Mesenchymal stem cell (in vitro differentiated cells and primary cell): ENCODE results near the gene KCND2.

Experiments
- DNase-seq: peaks from one replicate; pipeline ENCODE4 v3.0.0-alpha.2; 2013
- H2AFZ ChIP-seq: one replicate; pipeline ENCODE4 v1.6.1; 2013; ENCODE audit warnings: low read depth, mild to moderate bottlenecking, control low read depth, inconsistent platforms, low read length, moderate library complexity
- H2AK5ac ChIP-seq: 2 replicates; pipeline ENCODE4 v1.6.1; 2013; ENCODE audit warnings: low read length, moderate library complexity, mild to moderate bottlenecking, inconsistent platforms; ENCODE audit not compliant: severe bottlenecking
- H2BK120ac ChIP-seq: one replicate; pipeline ENCODE4 v1.6.1; 2013; ENCODE audit warnings: low read depth, mild to moderate bottlenecking, inconsistent platforms, low read length, moderate library complexity
- H2BK12ac ChIP-seq, 2 experiments: one replicate each; pipeline ENCODE4 v1.6.1; 2013; ENCODE audit warnings: inconsistent platforms in 2 of 2, low read length in 2 of 2, mild to moderate bottlenecking in 2 of 2, moderate library complexity in 2 of 2, control low read depth in 1 of 2
- H2BK15ac ChIP-seq: one replicate; pipeline ENCODE4 v1.6.1; 2013; ENCODE audit warnings: mild to moderate bottlenecking, low read depth, inconsistent platforms; ENCODE audit not compliant: poor library complexity, severe bottlenecking
- H2BK5ac ChIP-seq: 2 replicates; pipeline ENCODE4 v1.6.1; 2013; ENCODE audit warnings: low read depth, mild to moderate bottlenecking, low read length, control low read depth, inconsistent platforms; ENCODE audit not compliant: poor library complexity, severe bottlenecking
- H3K14ac ChIP-seq, 2 experiments: one replicate each; pipeline ENCODE4 v1.6.1; 2013; ENCODE audit warnings: inconsistent platforms in 2 of 2, low read length in 2 of 2, control low read depth in 1 of 2, mild to moderate bottlenecking in 1 of 2, moderate library complexity in 1 of 2
- H3K18ac ChIP-seq, 2 experiments: one replicate each; pipeline ENCODE4 v1.6.1; 2013; ENCODE audit warnings: inconsistent platforms in 2 of 2, low read length in 2 of 2, control low read depth in 1 of 2, low read depth in 1 of 2, mild to moderate bottlenecking in 1 of 2
- H3K23ac ChIP-seq, 2 experiments: one replicate each; pipeline ENCODE4 v1.6.1; 2013; ENCODE audit warnings: inconsistent platforms in 2 of 2, low read length in 2 of 2, mild to moderate bottlenecking in 2 of 2, moderate library complexity in 2 of 2, control low read depth in 1 of 2
- H3K27ac ChIP-seq: 2 replicates; pipeline ENCODE4 v1.5.1; 2013; ENCODE audit warnings: mild to moderate bottlenecking, moderate library complexity, low read length, control low read depth, inconsistent platforms; ENCODE audit not compliant: poor library complexity, severe bottlenecking
- H3K27me3 ChIP-seq, 2 experiments: 2 replicates each; pipeline versions ENCODE4 v1.6.1 to v1.7.0; 2013; ENCODE audit warnings: low read length in 2 of 2, mild to moderate bottlenecking in 2 of 2, moderate library complexity in 2 of 2, control low read depth in 1 of 2, inconsistent platforms in 1 of 2; ENCODE audit not compliant: control insufficient read depth in 1 of 2, insufficient read depth in 1 of 2
- H3K36me3 ChIP-seq, 2 experiments: 2 replicates each; pipeline versions ENCODE4 v1.6.1 to v1.7.0; 2013; ENCODE audit warnings: low read length in 2 of 2, control low read depth in 1 of 2, inconsistent platforms in 1 of 2, low read depth in 1 of 2, mild to moderate bottlenecking in 1 of 2; ENCODE audit not compliant: insufficient read depth in 2 of 2, control insufficient read depth in 1 of 2
- H3K4ac ChIP-seq, 2 experiments: one replicate each; pipeline ENCODE4 v1.6.1; 2013; ENCODE audit warnings: inconsistent platforms in 2 of 2, low read length in 2 of 2, mild to moderate bottlenecking in 2 of 2, moderate library complexity in 2 of 2, control low read depth in 1 of 2, low read depth in 1 of 2
- H3K4me1 ChIP-seq: 2 replicates; pipeline ENCODE4 v1.6.1; 2013; ENCODE audit warnings: low read depth, low read length, control low read depth; ENCODE audit not compliant: control insufficient read depth, insufficient read depth
- H3K4me2 ChIP-seq: 2 replicates; pipeline ENCODE4 v1.6.1; 2013; ENCODE audit warnings: low read length, mild to moderate bottlenecking, inconsistent platforms; ENCODE audit not compliant: poor library complexity, severe bottlenecking
- H3K4me3 ChIP-seq, 2 experiments: 2 replicates each; pipeline versions ENCODE4 v1.5.1 to v1.7.0; 2013; ENCODE audit warnings: low read length in 2 of 2, mild to moderate bottlenecking in 2 of 2, control low read depth in 1 of 2, low read depth in 1 of 2; ENCODE audit not compliant: insufficient read depth in 1 of 2
- H3K79me1 ChIP-seq: replicated peaks from 2 replicates; pipeline ENCODE4 v1.6.1; 2013; ENCODE audit warnings: mild to moderate bottlenecking, control low read depth, low read length, inconsistent platforms; ENCODE audit not compliant: poor library complexity, severe bottlenecking
- H3K9ac ChIP-seq: 2 replicates; pipeline ENCODE4 v1.7.0; 2013; ENCODE audit warnings: mild to moderate bottlenecking, low read length, moderate library complexity
- H3K9me3 ChIP-seq: 2 replicates; pipeline ENCODE4 v1.7.0; 2013; ENCODE audit warnings: mild to moderate bottlenecking, low read length; ENCODE audit not compliant: control insufficient read depth
- H4K8ac ChIP-seq: one replicate; pipeline ENCODE4 v1.6.1; 2013; ENCODE audit warnings: inconsistent platforms, mild to moderate bottlenecking, low read length, moderate library complexity
- H4K91ac ChIP-seq: one replicate; pipeline ENCODE4 v1.6.1; 2013; ENCODE audit warnings: mild to moderate bottlenecking, low read length, inconsistent platforms
- WGBS: methylation state at CpG from one replicate; pipeline ENCODE4 v1.1.7; 2013; ENCODE audit warnings: mixed read lengths; 5-methylcytosine and 5-hydroxymethylcytosine counted together

Gene KCND2

DNA sequence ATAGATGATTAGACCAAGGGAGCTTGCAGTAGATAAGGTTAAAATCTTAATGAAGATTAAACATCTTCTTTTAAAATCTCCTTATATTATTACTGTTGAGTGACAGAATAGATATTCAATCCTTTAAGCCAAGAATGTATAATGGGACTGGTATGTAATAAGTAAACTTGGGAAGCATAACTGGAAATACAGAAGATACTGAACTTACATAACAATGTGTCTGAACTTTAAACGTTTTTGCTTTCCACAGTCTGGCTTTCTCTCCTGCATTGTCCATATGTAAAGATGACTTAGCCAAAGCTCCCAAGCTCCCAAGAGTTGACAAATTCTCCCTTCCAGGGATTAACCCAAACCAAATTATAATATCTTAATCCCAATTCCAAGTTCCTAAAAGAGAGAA is 129.8 kb downstream of the KCND2 start:
- Histone ChIP-seq H4K91ac (no peak overlapping the region), H3K4me2 (no peak overlapping the region), H2AFZ (no peak overlapping the region), H3K4me3 (no peak overlapping the region), H3K14ac (no peak overlapping the region), H3K27me3 (no peaks in the 10 kb centered on the region), H2BK120ac (no peak overlapping the region), H2BK12ac (no peak overlapping the region), H3K79me1 (no peaks in the 10 kb centered on the region), H2AK5ac (no peak overlapping the region), H3K36me3 (no peaks in the 10 kb centered on the region), H3K9ac (no peak overlapping the region), H3K4me1 (no peaks in the 10 kb centered on the region), H3K9me3 (no peaks in the 10 kb centered on the region), H3K4ac (no peak overlapping the region), H4K8ac (no peak overlapping the region), H3K27ac (no peak overlapping the region), H2BK5ac (no peak overlapping the region), H3K23ac (no peak overlapping the region), H2BK15ac (no peak overlapping the region), H3K18ac (no peak overlapping the region)
- 38% methylated on average over 1 of the region's 1 CpG for whole genome bisulfite sequencing
- DNase-seq: peak; percentile 11

DNA sequence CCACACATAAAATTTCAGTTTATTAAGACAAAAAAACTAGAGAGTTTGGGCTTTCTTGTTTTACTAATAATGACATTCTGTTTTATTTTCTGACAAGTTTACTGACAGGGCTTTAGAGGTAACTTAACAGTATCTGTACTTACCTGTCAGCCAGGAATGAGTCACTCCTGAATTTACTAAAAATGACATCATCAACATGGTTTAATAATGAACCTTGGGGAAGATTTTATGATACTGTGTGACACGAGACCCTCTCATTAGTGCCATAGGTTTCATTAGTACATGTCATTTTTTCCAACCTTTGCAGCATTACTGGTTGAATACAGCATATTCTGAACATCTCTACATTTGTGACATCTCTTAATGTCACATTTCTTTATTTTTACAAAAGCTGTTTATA is 131.1 kb downstream of the KCND2 start:
- Histone ChIP-seq H3K23ac (no peak overlapping the region), H3K4me1 (no peaks in the 10 kb centered on the region), H2BK120ac (no peak overlapping the region), H3K27me3 (no peaks in the 10 kb centered on the region), H3K36me3 (no peaks in the 10 kb centered on the region), H3K4me3 (no peak overlapping the region), H2BK15ac (no peak overlapping the region), H2AK5ac (no peak overlapping the region), H3K79me1 (no peaks in the 10 kb centered on the region), H3K9me3 (no peaks in the 10 kb centered on the region), H3K9ac (no peak overlapping the region), H2BK5ac (no peak overlapping the region), H3K18ac (no peak overlapping the region), H4K8ac (no peak overlapping the region), H3K27ac (no peak overlapping the region), H3K4ac (no peak overlapping the region), H3K14ac (no peak overlapping the region), H2AFZ (no peak overlapping the region), H2BK12ac (no peak overlapping the region), H3K4me2 (no peak overlapping the region), H4K91ac (no peak overlapping the region)
- WGBS: no CpG with 5 or more reads among the region's 1 CpG
- peak; percentile 54 for DNase-seq

DNA sequence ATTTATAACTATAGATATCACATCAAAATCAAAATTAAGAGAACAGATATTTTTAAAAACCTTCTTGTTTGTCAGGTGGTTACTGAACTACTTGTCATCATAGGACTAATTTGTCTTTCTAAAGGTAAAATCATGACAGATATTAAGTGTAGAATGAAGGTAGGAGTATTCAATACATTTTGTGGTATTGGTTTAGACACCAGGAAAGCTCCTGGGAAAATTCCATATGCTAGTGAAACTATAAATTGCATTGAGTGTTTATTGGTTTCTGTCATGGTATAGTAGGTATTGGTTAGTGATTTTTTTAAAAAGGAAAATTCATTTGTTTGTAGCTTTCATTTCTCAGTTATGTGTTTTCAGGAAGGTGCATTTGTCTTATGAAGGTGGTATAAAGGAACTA is 132.7 kb downstream of the KCND2 start:
- Histone ChIP-seq H3K18ac (no peak overlapping the region), H3K4me3 (no peak overlapping the region), H3K79me1 (no peaks in the 10 kb centered on the region), H4K91ac (no peak overlapping the region), H3K27ac (no peak overlapping the region), H3K9me3 (no peaks in the 10 kb centered on the region), H2AFZ (no peak overlapping the region), H3K14ac (no peak overlapping the region), H2BK5ac (no peak overlapping the region), H3K9ac (no peak overlapping the region), H3K4ac (no peak overlapping the region), H4K8ac (no peak overlapping the region), H2AK5ac (no peak overlapping the region), H2BK120ac (no peak overlapping the region), H3K36me3 (no peaks in the 10 kb centered on the region), H3K4me1 (no peaks in the 10 kb centered on the region), H2BK12ac (no peak overlapping the region), H3K4me2 (no peak overlapping the region), H3K23ac (no peak overlapping the region), H3K27me3 (no peaks in the 10 kb centered on the region), H2BK15ac (no peak overlapping the region)
- DNase-seq: no peak

DNA sequence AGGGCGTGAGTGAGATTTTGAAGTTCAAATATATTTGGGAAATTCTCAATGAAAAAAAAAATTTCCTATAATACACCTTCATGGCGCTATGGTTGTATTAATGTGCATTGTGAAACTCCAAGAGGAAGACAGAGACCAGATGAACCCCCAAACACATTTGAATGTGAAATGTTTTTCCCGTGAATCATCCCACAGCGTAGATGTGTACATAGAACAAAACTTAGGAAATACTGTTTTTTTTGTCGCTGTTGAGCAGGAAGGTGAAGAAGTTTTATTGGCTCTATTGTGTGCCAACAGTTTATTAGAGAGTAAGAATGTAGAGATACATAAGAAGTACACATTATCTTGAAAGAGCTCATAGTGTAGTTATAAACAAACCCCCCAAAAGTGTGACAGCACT is 134.0 kb downstream of the KCND2 start:
- no peak overlapping the region for H3K4me3 ChIP-seq
- no peaks in the 10 kb centered on the region for H3K79me1 ChIP-seq
- no peak for DNase-seq
- H2BK15ac ChIP-seq: no peak overlapping the region
- H3K9ac ChIP-seq: no peak overlapping the region
- WGBS: 76% methylated on average over 4 of the region's 5 CpGs
- no peak overlapping the region for H3K4me2 ChIP-seq
- H3K23ac ChIP-seq: no peak overlapping the region
- H3K27me3 ChIP-seq: no peaks in the 10 kb centered on the region
- no peak overlapping the region for H2AK5ac ChIP-seq
- H3K4ac ChIP-seq: no peak overlapping the region
- no peaks in the 10 kb centered on the region for H3K36me3 ChIP-seq
- H3K4me1 ChIP-seq: no peaks in the 10 kb centered on the region
- H3K18ac ChIP-seq: no peak overlapping the region
- no peak overlapping the region for H4K91ac ChIP-seq
- H3K27ac ChIP-seq: no peak overlapping the region
- no peak overlapping the region for H4K8ac ChIP-seq
- H2BK5ac ChIP-seq: no peak overlapping the region
- H3K14ac ChIP-seq: no peak overlapping the region
- no peak overlapping the region for H2BK120ac ChIP-seq
- H2AFZ ChIP-seq: no peak overlapping the region
- no peaks in the 10 kb centered on the region for H3K9me3 ChIP-seq
- no peak overlapping the region for H2BK12ac ChIP-seq
